Activated CD4-positive, alpha-beta T cell treated with anti-CD3 and anti-CD28 coated beads, Interleukin-2, amount 50 U/mL, for 4 hours (primary cell): ENCODE data around the gene NPAS1.

Source experiments
- DNase-seq, 2 experiments: peaks; one replicate each; pipeline ENCODE4 v3.0.0-alpha.2; 2020

Gene NPAS1

DNA sequence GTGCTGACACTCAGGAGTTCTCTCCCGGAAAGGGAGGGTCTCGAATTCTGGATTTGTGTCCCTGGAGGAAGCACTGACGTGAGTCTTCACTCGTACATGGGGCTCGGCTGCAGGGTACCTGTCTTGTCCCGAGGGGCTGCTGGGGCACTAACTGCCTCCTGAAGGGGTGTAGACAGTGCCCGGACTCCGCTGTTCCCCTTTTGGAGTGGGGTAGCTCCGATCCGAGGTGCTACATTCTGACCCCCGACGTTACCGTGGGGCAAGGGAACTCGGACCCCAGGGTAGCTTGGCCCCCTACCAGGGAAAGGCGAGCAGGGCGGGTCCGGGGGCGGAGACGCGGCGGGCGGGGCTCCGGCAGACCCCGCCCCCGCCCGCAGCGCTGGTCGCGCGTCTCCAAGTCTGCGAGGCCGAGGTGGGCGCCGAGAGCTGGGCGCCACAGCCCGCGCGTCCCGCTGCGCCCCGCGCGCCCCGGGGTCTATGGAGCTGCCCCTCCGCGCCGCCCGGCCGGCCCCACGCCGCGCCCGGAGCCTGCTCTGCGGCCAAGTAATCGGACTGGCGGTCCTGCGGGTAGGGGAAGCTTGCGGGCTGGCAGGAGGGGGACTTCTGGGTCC, at the start of gene NPAS1:
Gene NPAS1, plus strand, starts transcription at position 407 of the 611 bp plus-strand sequence. CDS start 1,211 bp downstream, outside the sequence.
- DNase-seq, result no peak

GRCh38 chr19:46970815-46971214, 48.8 kb upstream of the NPAS1 start:
- no peak for DNase-seq

- DNase-seq, result no peak
Measured at GRCh38 chr19:46972311-46972710, 47.3 kb upstream of the NPAS1 start.

GRCh38 chr19:46974181-46974580, 45.5 kb upstream of the NPAS1 start:
- DNase-seq, result no peak

GRCh38 chr19:46975011-46975924, 44.4 kb upstream of the NPAS1 start:
- DNase-seq, result no peak

- DNase-seq, result no peak
Measured at GRCh38 chr19:46975925-46976782, 43.5 kb upstream of the NPAS1 start.

DNA sequence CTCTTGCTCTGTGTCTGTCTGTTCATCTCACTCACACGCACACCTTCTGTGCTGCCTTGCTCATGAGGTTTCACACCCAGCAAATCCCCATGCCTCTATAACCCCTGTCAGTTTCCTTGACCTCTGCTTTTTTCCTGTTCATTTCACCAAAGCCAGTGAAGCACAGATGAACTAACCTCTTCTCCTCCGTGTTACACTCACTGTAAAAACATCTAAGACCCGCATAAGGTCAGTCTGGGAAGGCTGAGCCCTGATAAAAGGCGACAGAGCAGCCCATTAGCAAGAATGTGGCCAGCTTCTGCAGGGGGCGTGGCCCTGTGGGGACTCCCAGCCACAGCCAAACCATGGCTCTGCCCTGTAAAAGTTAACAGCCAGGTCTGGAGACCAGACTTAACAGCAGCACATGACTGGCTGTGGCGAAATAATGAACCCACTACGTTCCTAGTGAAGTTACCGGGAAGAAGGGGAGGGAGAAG, 42.8 kb upstream of the NPAS1 start:
- no peak for DNase-seq

GRCh38 chr19:46977548-46977947, 42.1 kb upstream of the NPAS1 start:
- DNase-seq, result no peak

DNA sequence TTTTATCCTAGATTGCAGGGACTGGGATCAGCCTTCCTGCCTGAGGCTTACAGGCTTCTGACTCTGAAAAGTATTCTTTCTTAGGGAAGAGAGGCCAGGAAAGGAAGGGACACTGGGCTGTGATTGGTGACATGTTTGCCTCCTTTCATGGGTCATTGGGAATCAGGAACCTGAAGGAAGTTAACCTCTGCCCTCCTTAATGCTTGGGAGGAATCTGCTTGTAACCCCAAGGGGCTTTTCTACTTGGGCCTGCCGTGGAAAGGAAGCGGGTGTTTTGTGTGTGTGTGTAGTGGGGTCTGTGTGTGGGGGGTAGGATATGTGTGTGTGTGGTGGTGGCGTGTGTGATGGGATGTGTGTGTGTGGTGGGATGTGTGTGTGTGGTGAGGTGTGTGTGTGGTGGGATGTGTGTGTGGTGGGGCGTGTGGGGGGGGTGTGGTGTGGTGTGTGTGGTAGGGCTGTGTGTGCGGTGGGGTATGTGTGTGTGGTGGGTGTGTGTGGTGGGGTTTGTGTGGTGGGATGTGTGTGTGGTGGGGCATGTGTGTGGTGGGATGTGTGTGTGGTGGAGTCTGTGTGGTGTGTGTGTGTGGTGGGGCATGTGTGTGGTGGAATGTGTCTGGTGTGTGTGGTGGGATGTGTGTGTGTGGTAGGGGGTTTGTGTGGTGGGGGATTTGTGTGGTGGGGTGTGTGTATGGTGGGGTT, 41.3 kb upstream of the NPAS1 start:
- DNase-seq, result no peak

GRCh38 chr19:46979126-46980105, 40.2 kb upstream of the NPAS1 start:
- no peak for DNase-seq

- DNase-seq, result no peak
Measured at GRCh38 chr19:46980761-46981160, 38.9 kb upstream of the NPAS1 start.

DNA sequence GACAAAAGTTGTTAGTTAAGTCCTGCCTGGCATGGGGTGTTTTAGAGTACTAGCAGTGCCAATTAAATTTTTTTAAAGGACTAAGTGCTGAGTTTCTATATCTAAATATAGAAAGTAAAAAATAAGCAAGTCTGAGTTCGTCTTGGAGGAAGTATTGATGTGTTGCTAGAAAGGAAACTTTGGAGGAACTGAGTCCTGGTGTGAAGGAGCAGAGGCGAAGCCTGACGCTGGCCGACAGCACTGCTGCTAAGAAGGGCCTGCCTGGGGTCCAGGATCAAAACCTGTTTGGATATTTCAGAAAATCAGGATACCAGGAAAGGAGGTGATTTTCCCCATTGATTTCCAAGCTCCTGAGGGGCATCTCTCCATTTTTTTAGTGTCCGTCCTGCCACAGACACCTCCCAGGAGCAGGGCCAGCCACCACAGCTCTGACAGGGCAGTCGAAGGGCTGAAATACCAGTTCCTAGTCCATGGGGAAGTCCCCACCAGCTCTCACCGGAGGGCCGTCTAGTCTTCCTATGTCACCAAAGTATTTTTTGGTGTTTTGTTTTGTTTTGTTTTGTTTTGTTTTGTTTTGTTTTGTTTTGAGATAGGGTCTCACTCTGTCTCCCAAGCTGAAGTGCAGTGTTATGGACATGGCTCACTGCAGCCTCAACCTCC, 38.2 kb upstream of the NPAS1 start:
- no peak for DNase-seq

GRCh38 chr19:46983097-46983496, 36.5 kb upstream of the NPAS1 start:
- no peak for DNase-seq

- DNase-seq, result no peak
Measured at GRCh38 chr19:46984077-46985010, 35.3 kb upstream of the NPAS1 start.

GRCh38 chr19:46985542-46986415, 33.9 kb upstream of the NPAS1 start:
- no peak for DNase-seq

- DNase-seq, result no peak
Measured at GRCh38 chr19:46988614-46989230, 30.9 kb upstream of the NPAS1 start.

DNA sequence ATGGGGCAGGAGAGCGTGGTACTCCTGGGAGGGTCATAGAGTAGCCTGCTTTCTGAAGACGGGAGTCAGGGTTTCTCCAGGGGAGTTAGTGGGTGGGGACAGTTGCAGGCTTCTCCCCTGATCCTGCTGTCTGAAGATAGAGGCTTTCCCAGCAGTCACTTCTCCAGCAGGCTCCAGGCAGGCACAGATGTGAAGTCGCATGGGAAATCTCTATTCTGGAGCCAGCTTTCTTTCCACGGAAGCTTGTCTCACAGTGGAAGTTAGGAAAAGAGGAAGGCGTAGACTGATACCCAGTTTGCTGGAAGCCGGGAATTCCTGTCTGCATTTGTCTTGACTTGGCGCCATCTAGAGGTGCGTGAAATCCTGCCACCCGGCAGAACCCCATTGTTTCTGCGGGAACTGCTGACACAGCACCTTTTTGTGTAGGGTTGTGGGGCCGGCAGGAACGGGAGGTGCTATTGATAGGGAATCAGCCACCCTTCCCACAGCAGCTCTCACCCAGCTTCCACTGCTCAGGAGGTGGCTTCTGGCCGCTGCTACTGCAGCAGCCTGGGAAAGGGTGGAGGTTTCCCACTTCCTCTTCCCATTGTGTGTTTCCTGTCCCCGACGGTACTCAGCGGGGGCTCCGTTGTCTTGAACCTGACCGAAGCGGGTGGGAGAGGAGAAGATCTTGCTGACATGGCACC, 28.5 kb upstream of the NPAS1 start:
- DNase-seq, result peak; percentile 58 to 61
